Parathyroid adenoma (tissue), 2 donors: ENCODE measurements around the gene MALT1.
A peak's percentile ranks its signal among the peaks of the same experiment; 100 is the strongest.

ENCODE experiments used
- H2AFZ ChIP-seq: fragments of 300-600 bp; sonication (generic); one replicate; pipeline ENCODE4 v1.7.0; 2017; ENCODE audit warnings: antibody characterized with exemption, mild to moderate bottlenecking
- H3K27ac ChIP-seq: fragments of 300-600 bp; sonication (generic); one replicate; pipeline ENCODE4 v1.7.0; 2017
- H3K27me3 ChIP-seq: fragments of 300-600 bp; sonication (generic); one replicate; pipeline ENCODE4 v1.7.0; 2017; ENCODE audit warnings: low read length; ENCODE audit not compliant: control insufficient read depth, insufficient read depth
- H3K36me3 ChIP-seq: fragments of 300-600 bp; sonication (generic); one replicate; pipeline ENCODE4 v1.7.0; 2017; ENCODE audit warnings: low read length; ENCODE audit not compliant: control insufficient read depth, insufficient read depth
- H3K4me1 ChIP-seq: fragments of 300-600 bp; sonication (generic); one replicate; pipeline ENCODE4 v1.7.0; 2017; ENCODE audit warnings: control low read depth
- H3K4me2 ChIP-seq: fragments of 300-600 bp; sonication (generic); one replicate; pipeline ENCODE4 v1.7.0; 2017; ENCODE audit warnings: low read length
- H3K4me3 ChIP-seq: fragments of 300-600 bp; sonication (generic); one replicate; pipeline ENCODE4 v1.7.0; 2017; ENCODE audit warnings: low read depth, low read length
- H3K79me2 ChIP-seq: fragments of 300-600 bp; sonication (generic); one replicate; pipeline ENCODE4 v1.7.0; 2017; ENCODE audit warnings: control low read depth
- H3K9ac ChIP-seq: fragments of 300-600 bp; sonication (generic); one replicate; pipeline ENCODE4 v1.7.0; 2017; ENCODE audit warnings: mild to moderate bottlenecking
- H3K9me3 ChIP-seq: fragments of 300-600 bp; sonication (generic); one replicate; pipeline ENCODE4 v1.7.0; 2017; ENCODE audit warnings: low read length; ENCODE audit not compliant: control insufficient read depth
- TF ChIP-seq, protein P1 (sequence below): fragments of 300-600 bp; sonication (generic); IDR thresholded peaks from one replicate; pipeline ENCODE4 v1.7.0; 2017; ENCODE audit warnings: antibody characterized with exemption, mild to moderate bottlenecking
- donor health status: primary hyperparathyroidism.

MALT1 gene

DNA sequence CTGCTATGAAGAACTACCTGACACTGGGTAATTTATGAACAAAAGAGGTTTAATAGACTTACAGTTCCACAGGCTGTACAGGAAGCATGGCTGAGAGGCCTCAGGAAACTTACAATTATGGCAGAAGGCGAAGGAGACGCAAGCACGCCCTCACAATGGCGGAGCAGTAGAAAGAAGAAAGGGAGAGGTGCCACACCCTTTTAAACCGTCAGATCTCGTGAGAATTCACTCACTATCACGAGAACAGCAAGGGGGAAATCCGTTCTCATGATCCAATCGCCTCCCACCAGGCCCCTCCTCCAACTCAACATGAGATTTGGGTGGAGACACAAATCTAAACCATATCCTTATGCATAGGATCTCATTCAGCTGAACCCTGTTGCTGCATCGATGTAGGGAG, 108.8 kb downstream of the MALT1 start:
- no peak overlapping the region for H3K4me2 ChIP-seq
- H3K79me2 ChIP-seq = no peaks in the 10 kb centered on the region
- H3K9me3 ChIP-seq = no peaks in the 10 kb centered on the region
- no peak overlapping the region for H2AFZ ChIP-seq
- TF ChIP-seq, protein P1, sequence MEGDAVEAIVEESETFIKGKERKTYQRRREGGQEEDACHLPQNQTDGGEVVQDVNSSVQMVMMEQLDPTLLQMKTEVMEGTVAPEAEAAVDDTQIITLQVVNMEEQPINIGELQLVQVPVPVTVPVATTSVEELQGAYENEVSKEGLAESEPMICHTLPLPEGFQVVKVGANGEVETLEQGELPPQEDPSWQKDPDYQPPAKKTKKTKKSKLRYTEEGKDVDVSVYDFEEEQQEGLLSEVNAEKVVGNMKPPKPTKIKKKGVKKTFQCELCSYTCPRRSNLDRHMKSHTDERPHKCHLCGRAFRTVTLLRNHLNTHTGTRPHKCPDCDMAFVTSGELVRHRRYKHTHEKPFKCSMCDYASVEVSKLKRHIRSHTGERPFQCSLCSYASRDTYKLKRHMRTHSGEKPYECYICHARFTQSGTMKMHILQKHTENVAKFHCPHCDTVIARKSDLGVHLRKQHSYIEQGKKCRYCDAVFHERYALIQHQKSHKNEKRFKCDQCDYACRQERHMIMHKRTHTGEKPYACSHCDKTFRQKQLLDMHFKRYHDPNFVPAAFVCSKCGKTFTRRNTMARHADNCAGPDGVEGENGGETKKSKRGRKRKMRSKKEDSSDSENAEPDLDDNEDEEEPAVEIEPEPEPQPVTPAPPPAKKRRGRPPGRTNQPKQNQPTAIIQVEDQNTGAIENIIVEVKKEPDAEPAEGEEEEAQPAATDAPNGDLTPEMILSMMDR = no peak
- no peak overlapping the region for H3K27ac ChIP-seq
- no peaks in the 10 kb centered on the region for H3K4me1 ChIP-seq
- no peaks in the 10 kb centered on the region for H3K36me3 ChIP-seq
- no peak overlapping the region for H3K4me3 ChIP-seq
- no peaks in the 10 kb centered on the region for H3K27me3 ChIP-seq
- no peak overlapping the region for H3K9ac ChIP-seq

DNA sequence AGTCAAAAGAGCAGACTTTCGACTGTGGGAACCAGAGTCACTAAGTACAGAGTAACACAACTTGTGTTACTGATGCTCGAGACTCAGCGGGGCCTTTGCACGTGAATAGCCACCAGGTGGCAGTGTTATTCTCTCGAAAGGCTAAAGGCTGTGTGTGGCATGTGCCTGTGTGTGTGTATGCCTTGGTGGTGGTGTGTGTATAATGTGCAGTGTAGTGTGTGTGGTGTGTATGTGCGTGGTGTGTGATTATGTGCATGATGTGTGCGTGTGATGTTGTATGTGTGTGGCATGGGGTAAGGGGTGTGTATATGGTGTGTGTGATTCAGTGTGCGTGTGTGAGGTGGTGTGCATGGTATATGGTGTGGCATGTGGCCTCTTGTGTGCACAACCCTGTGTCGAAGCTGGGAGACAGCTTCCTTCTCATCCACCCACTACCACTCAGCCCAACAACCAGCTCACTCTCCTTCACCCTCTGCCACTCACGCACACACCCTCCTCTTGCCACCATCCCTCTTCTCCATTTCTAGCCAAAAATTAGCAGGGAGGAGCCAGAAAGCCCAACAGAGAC, 110.4 kb downstream of the MALT1 start:
- no peak overlapping the region for H3K9ac ChIP-seq
- H3K36me3 ChIP-seq = no peaks in the 10 kb centered on the region
- H3K4me1 ChIP-seq = no peaks in the 10 kb centered on the region
- H2AFZ ChIP-seq = no peak overlapping the region
- H3K4me2 ChIP-seq = no peak overlapping the region
- TF ChIP-seq, protein P1 = peak; percentile 95
- H3K27me3 ChIP-seq = no peaks in the 10 kb centered on the region
- H3K4me3 ChIP-seq = no peak overlapping the region
- H3K27ac ChIP-seq = no peak overlapping the region
- H3K9me3 ChIP-seq = no peaks in the 10 kb centered on the region
- H3K79me2 ChIP-seq = no peaks in the 10 kb centered on the region

DNA sequence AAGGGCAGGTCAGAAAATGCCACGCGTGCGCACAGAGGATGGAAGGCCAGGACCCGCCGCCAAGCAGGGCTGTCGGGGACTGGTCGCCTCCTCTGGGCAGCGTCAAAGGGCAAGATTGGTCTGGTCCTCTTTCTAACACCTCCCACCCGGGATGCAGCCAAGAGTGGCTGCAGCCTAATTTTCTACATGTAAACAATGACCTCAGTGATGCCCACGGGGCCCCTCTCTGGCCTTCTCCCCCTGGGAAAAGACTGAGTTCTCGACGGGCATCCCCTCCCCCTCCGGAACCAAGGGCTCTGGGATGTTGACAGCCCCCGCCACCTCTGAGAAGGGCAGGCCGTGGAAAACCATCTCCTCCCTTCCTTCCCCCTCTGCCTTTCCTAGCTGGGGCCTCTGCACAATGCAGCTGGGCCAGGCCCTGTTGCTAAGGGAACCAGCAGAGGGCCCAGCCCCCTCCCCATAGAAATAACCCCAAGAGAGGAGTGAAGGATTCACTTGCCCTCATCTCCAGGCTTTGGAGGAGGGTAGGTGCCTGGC, 113.4 kb downstream of the MALT1 start:
- Histone ChIP-seq H3K9me3 (no peaks in the 10 kb centered on the region), H3K4me3 (no peak overlapping the region), H3K79me2 (no peaks in the 10 kb centered on the region), H3K4me1 (no peaks in the 10 kb centered on the region), H3K27me3 (no peaks in the 10 kb centered on the region), H3K4me2 (no peak overlapping the region), H3K36me3 (no peaks in the 10 kb centered on the region), H2AFZ (no peak overlapping the region), H3K9ac (no peak overlapping the region), H3K27ac (no peak overlapping the region)
- TF ChIP-seq, protein P1 = no peak

DNA sequence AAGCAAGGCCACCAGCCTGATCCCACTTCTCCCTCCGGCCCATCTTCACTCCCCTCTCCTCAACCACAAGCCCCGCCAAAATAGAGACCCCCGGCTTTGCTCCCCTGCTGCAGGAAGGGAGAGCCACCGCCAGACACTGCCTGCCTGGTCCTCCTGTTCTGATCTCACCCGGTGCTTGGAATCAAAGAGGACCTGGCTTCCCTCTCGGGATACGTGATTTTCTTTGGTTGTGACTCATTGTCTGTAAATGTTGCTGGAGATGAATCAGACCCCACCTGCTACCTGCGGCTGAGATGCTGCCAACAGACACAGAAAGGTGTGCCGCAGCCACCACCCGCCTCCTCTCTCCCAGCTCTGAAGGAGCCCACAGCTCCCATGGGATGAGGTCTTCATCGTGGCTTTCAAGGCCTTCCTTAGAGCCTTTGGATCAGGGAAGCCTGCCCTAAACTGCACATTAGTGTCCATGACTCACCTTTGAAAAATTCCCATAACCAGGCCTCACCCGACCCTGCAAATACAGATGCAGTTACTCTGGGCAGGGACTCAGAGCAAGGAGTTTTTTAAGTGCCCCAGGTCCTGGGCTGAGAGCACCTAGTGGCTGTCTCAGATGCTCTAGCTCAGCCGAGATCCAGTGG, 114.0 kb downstream of the MALT1 start:
- no peaks in the 10 kb centered on the region for H3K9me3 ChIP-seq
- H3K4me1 ChIP-seq = no peaks in the 10 kb centered on the region
- TF ChIP-seq, protein P1 = no peak
- H3K79me2 ChIP-seq = no peaks in the 10 kb centered on the region
- H3K4me2 ChIP-seq = no peak overlapping the region
- H3K4me3 ChIP-seq = no peak overlapping the region
- no peaks in the 10 kb centered on the region for H3K27me3 ChIP-seq
- H2AFZ ChIP-seq = peak overlapping the region; percentile 5
- H3K27ac ChIP-seq = no peak overlapping the region
- no peaks in the 10 kb centered on the region for H3K36me3 ChIP-seq
- no peak overlapping the region for H3K9ac ChIP-seq

DNA sequence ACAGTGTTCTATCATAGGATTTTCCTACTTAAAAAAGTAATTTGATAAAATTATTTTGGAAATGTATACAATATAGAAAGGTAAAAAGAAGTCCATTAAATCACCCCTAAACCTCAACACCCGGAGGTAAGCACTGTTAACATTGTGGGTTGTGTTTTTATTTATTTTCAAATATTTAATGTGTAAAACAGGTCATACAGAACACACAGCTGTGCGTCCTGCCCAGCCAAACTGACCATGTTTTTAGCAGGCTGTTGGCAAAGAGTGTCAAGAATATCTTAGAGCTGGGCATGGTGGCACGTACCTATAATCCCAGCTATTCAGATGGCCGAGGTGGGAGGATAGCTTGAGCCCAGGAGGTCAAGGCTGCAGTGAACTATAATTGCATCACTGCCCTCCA, 114.6 kb downstream of the MALT1 start:
- Histone ChIP-seq H2AFZ (no peak overlapping the region), H3K79me2 (no peaks in the 10 kb centered on the region), H3K9ac (no peak overlapping the region), H3K4me1 (no peaks in the 10 kb centered on the region), H3K4me3 (no peak overlapping the region), H3K27ac (no peak overlapping the region), H3K4me2 (no peak overlapping the region), H3K9me3 (no peaks in the 10 kb centered on the region), H3K27me3 (no peaks in the 10 kb centered on the region), H3K36me3 (no peaks in the 10 kb centered on the region)
- TF ChIP-seq, protein P1 = no peak
